ENCODE measurements around the gene MIOX. TPM values are rescaled to one million over a fixed set of nuclear protein-coding genes. Genes with fewer than 3 reads are reported as not detected.

Gene MIOX
- total RNA-seq, 1 experiment from 2014 or later = 0.39 TPM

DNA sequence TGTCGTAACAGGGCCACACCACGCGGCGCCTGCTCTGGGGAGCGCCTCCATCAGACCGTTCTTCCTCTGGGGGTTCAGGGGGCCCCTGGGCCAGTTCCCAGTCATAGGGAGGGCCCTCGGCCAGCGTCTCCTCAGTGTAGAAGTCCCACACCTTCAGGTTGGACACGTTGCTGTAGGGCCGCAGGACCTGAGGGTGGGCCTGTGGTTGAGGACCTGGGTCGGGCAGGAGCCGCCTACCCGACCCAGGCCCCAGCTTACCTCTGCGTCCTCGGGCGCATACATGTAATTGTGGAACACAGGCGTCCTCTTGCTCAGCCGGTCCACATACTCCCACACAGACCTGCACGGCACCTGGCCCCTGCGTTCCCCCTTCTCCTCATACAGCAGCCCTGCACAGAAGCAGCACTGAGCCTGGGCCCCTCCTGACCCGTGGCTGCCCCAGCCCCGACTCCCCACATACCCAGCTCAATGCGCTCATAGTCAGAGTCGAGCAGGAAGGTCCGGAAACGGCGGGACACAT, 32.0 kb upstream of the MIOX start:
- H3K27ac ChIP-seq (ENCODE audit: low read depth, low read length) = no peak overlapping the region
- no peak overlapping the region for H3K4me3 ChIP-seq (replicated peaks in 1 of 2; ENCODE audit: low read depth in 1 of 2, low read length in 2 of 2)
- ATAC-seq (no peak), DNase-seq (ENCODE audit: low read depth, low spot score) (no peak)
- ChIA-PET POLR2A (no interaction called here), RAD21 (ENCODE audit: low non-redundant PET in 1 of 2, low total read pairs in 2 of 2, uncharacterized antibody in 2 of 2, unreplicated experiment in 2 of 2) (no interaction called here), CTCF (no interaction called here)
- H3K9ac ChIP-seq (ENCODE audit: low read length) = no peak overlapping the region
- H3K9me3 ChIP-seq (ENCODE audit: control insufficient read depth in 1 of 2, insufficient read depth in 1 of 2, low read depth in 1 of 2, low read length in 2 of 2) = no peaks in the 10 kb centered on the region
- H3K36me3 ChIP-seq (ENCODE audit: control insufficient read depth in 1 of 2, insufficient read depth in 2 of 2, low read length in 2 of 2) = peaks cover 7 to 18% of the 10 kb centered on the region in 2 experiments; a peak in 3 of 4 replicates
- intact Hi-C loops (cut with micrococcal nuclease) = no loop called here
- no TSS peak for BruUV-seq (replicated peaks)
- no peaks in the 10 kb centered on the region for H4K20me1 ChIP-seq (ENCODE audit: insufficient read depth)
- H3K4me1 ChIP-seq (ENCODE audit: control insufficient read depth in 1 of 2, insufficient read depth in 2 of 2, low read length in 2 of 2) = no peaks in the 10 kb centered on the region
- no peaks in the 10 kb centered on the region for H3K27me3 ChIP-seq (ENCODE audit: insufficient read depth, low read length)
- no peak overlapping the region for H2AFZ ChIP-seq (ENCODE audit: low read depth, low read length, poor library complexity, severe bottlenecking)
- no peaks in the 10 kb centered on the region for H3K9me2 ChIP-seq (ENCODE audit: insufficient read depth)
- TF ChIP-seq CEBPB (IDR thresholded peaks at IDR 0.05; ENCODE audit: low read depth) = no peak
- no peak for TF ChIP-seq FOSL1 (IDR thresholded peaks at IDR 0.05; ENCODE audit: low read depth)
- TF ChIP-seq ZBTB33 (IDR thresholded peaks at IDR 0.05; ENCODE audit: extremely low read depth, insufficient replicate concordance, low read length) = no peak
- no peak for TF ChIP-seq CTCF (IDR thresholded peaks at IDR 0.05 in 2 of 3, conservative IDR thresholded peaks at IDR 0.05 in 1 of 3; ENCODE audit: borderline replicate concordance in 1 of 3, insufficient read depth in 1 of 3, low read depth in 2 of 3, low read length in 2 of 3)
- TF ChIP-seq ZNF274 (IDR thresholded peaks at IDR 0.05; ENCODE audit: low read depth, low read length) = no peak
- TF ChIP-seq TCF7L2 (IDR thresholded peaks at IDR 0.05; ENCODE audit: borderline replicate concordance, extremely low read depth, insufficient read depth, insufficient read length) = no peak
- TF ChIP-seq YY1 (IDR thresholded peaks at IDR 0.05; ENCODE audit: extremely low read depth, insufficient replicate concordance, low read depth, low read length) = no peak
- TF ChIP-seq, protein P1, sequence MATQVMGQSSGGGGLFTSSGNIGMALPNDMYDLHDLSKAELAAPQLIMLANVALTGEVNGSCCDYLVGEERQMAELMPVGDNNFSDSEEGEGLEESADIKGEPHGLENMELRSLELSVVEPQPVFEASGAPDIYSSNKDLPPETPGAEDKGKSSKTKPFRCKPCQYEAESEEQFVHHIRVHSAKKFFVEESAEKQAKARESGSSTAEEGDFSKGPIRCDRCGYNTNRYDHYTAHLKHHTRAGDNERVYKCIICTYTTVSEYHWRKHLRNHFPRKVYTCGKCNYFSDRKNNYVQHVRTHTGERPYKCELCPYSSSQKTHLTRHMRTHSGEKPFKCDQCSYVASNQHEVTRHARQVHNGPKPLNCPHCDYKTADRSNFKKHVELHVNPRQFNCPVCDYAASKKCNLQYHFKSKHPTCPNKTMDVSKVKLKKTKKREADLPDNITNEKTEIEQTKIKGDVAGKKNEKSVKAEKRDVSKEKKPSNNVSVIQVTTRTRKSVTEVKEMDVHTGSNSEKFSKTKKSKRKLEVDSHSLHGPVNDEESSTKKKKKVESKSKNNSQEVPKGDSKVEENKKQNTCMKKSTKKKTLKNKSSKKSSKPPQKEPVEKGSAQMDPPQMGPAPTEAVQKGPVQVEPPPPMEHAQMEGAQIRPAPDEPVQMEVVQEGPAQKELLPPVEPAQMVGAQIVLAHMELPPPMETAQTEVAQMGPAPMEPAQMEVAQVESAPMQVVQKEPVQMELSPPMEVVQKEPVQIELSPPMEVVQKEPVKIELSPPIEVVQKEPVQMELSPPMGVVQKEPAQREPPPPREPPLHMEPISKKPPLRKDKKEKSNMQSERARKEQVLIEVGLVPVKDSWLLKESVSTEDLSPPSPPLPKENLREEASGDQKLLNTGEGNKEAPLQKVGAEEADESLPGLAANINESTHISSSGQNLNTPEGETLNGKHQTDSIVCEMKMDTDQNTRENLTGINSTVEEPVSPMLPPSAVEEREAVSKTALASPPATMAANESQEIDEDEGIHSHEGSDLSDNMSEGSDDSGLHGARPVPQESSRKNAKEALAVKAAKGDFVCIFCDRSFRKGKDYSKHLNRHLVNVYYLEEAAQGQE (IDR thresholded peaks at IDR 0.05; ENCODE audit: low read depth) = no peak
- no peak for TF ChIP-seq SP1 (IDR thresholded peaks at IDR 0.05; ENCODE audit: low read depth)
- TF ChIP-seq EGR1 (IDR thresholded peaks at IDR 0.05; ENCODE audit: low read depth) = no peak
- no peak for TF ChIP-seq RAD21 (IDR thresholded peaks at IDR 0.05; ENCODE audit: low read depth)
- TF ChIP-seq CBX3 (IDR thresholded peaks at IDR 0.05; ENCODE audit: low read depth) = no peak
- TF ChIP-seq POLR2AphosphoS5 (IDR thresholded peaks at IDR 0.05; ENCODE audit: low read depth, low read length) = no peak
- TF ChIP-seq MAX (IDR thresholded peaks at IDR 0.05) = no peak
- no peak for TF ChIP-seq ZFX (IDR thresholded peaks at IDR 0.05)
- TF ChIP-seq ELF1 (IDR thresholded peaks at IDR 0.05; ENCODE audit: borderline replicate concordance, low read depth) = no peak
- TF ChIP-seq SIN3A (IDR thresholded peaks at IDR 0.05; ENCODE audit: low read depth) = no peak
- TF ChIP-seq POLR2A (IDR thresholded peaks at IDR 0.05; ENCODE audit: borderline replicate concordance, extremely low read depth, insufficient read depth, insufficient read length) = no peak
- TF ChIP-seq JUND (IDR thresholded peaks at IDR 0.05) = no peak
- H3K79me2 ChIP-seq (ENCODE audit: insufficient read depth, low read length) = no peaks in the 10 kb centered on the region
- no peak overlapping the region for H3K4me2 ChIP-seq (ENCODE audit: low read length)
